ENCODE results near the gene RAB3C.

Gene RAB3C

DNA sequence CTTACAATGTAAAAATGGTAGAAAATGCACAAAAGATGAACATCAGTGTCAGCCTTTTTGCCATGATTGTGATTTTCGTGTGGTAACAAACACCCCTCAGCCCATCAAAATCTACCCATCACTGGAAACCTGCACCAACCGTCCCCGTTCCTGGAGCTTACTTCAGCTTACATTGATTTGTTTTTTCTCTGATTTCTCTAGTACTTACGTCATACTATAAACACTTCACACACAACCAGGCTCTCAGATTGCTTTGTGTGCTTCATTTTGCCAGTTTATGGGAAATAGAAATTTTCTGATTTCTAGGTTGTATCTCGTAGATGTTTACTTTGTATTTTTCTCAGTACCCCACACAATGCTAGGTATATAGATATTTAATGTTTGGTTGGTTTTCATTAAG is 129.1 kb downstream of the RAB3C start:
- H3K4me1 ChIP-seq (ENCODE audit: insufficient read depth, low read length): no peaks in the 10 kb centered on the region
- no peaks in the 10 kb centered on the region for H3K36me3 ChIP-seq (ENCODE audit: insufficient read depth, low read length)
- no peak overlapping the region for H3K9ac ChIP-seq (ENCODE audit: low read depth, low read length)
- H3K9me3 ChIP-seq (ENCODE audit: control insufficient read depth, insufficient read depth, low read length): no peaks in the 10 kb centered on the region; the same call in 1 of the 2 replicates

DNA sequence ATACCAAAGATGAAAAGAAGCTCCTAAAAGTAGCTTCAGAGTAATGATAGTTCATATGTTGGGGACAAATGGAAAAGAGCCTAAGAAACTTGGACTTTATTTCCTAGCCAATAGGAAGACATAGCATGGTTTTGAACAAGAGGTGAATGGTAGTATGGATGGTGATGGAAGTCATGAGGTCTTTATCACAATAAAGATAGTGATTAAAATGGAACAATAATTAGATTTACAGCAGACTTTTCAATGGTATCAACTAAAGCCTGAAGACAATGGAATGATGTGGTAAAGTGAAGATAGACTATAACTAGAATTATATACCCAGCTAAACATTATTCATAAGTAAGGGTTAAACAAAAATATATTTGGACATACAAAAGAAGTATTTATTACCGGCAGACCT is 131.2 kb downstream of the RAB3C start:
- H3K9ac ChIP-seq (ENCODE audit: low read depth, low read length): no peak overlapping the region
- H3K36me3 ChIP-seq (ENCODE audit: insufficient read depth, low read length): no peaks in the 10 kb centered on the region
- no peaks in the 10 kb centered on the region; the same call in 1 of the 2 replicates for H3K9me3 ChIP-seq (ENCODE audit: control insufficient read depth, insufficient read depth, low read length)

DNA sequence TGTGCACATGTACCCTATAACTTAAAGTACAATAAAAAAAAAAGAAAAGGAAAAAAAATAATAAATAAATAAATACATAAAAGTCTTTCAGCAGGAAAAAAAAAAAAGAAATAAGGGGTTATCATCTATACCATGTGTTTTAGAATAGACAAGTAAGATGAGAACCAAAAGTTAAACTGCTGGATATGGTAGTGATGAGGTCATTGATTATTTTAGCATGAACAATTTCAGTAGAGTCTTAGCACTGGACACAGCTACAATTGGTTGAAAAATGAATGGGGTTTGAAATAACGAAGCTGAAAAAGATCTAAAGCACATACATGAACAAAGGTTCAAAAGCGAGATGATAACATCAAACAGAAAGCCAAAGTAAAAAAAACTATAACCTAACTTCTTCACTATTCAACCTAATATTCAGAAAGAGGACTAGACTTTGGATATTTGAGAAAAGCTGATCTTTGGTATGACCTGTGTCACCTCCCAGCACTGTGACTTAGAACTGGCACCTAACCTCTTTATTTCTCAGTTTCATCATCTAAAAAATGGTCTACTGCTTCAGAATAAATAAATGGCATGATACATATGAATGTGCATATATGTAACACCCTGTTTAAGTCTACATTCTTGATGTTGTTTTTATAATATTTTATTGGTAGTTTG is 133.3 kb downstream of the RAB3C start:
- H3K9me3 ChIP-seq (ENCODE audit: control insufficient read depth, insufficient read depth, low read length): no peaks in the 10 kb centered on the region; the same call in 1 of the 2 replicates
- H3K36me3 ChIP-seq (ENCODE audit: insufficient read depth, low read length): no peaks in the 10 kb centered on the region
- H3K9ac ChIP-seq (ENCODE audit: low read depth, low read length): no peak overlapping the region
- H3K4me1 ChIP-seq (ENCODE audit: insufficient read depth, low read length): peaks cover 8% of the 10 kb centered on the region; the same call in 1 of the 2 replicates

More for the DNA sequence above, 131.2 kb downstream of the RAB3C start:
- H3K4me1 ChIP-seq (ENCODE audit: insufficient read depth, low read length): peaks cover 8% of the 10 kb centered on the region; the same call in 1 of the 2 replicates

DNA sequence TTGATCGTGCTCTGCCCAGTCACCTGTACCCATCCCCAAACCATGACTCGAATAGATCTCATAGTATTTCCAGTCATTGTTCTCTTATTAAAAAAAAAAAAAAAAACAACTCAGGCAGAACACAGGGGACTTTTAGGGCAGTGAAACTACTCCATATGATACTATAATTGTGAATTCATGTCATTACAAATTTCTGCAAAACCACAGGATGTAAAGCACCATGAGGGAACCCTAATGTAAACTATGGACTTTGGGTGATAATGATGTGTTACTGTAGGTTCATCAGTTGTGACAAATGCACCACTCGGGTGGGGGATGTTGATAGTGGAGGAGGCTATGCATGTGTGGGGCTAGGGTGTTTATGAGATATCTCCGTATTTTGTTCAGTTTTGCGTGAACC is 133.8 kb downstream of the RAB3C start:
- H3K36me3 ChIP-seq (ENCODE audit: insufficient read depth, low read length): no peaks in the 10 kb centered on the region
- H3K4me1 ChIP-seq (ENCODE audit: insufficient read depth, low read length): peaks cover 8% of the 10 kb centered on the region; the same call in 1 of the 2 replicates
- H3K9ac ChIP-seq (ENCODE audit: low read depth, low read length): no peak overlapping the region
- no peaks in the 10 kb centered on the region; the same call in 1 of the 2 replicates for H3K9me3 ChIP-seq (ENCODE audit: control insufficient read depth, insufficient read depth, low read length)

DNA sequence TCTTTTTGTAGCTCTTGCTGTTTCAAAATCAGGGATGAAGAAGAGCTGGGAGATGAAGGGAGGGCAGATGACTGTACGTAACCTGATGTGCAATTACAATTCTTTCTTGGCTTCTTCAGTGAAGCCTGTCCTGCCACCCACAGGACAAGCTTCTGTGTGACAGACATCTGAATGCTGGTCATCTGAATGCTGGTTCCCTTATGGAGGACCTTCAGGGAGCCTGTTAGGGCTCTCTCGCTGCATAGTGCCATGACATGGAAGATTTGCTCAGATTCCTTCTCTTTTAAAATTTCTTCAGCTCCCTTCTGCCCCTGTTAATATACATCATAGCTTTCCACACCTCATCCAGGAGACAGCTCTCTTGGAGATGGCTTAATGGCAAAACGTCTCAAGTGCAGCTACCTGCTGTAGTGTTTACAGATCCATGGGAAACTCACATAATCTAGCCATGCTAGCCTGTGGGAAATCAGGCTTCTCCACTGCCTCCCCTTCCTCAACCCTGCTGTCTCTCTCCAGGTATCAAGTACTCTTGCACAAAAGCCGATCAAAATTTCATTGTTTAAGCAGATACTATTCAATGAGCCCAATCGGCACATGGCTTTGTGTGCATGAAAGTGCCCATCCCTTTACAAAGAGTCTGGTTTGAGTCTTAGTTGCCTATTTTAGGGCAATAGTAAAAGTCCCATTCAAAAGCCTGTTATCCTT is 134.6 kb downstream of the RAB3C start:
- Histone ChIP-seq H3K9me3 (ENCODE audit: control insufficient read depth, insufficient read depth, low read length) (no peaks in the 10 kb centered on the region; the same call in 1 of the 2 replicates), H3K36me3 (ENCODE audit: insufficient read depth, low read length) (no peaks in the 10 kb centered on the region), H3K9ac (ENCODE audit: low read depth, low read length) (no peak overlapping the region), H3K4me1 (ENCODE audit: insufficient read depth, low read length) (peaks cover 8% of the 10 kb centered on the region; the same call in 1 of the 2 replicates)

DNA sequence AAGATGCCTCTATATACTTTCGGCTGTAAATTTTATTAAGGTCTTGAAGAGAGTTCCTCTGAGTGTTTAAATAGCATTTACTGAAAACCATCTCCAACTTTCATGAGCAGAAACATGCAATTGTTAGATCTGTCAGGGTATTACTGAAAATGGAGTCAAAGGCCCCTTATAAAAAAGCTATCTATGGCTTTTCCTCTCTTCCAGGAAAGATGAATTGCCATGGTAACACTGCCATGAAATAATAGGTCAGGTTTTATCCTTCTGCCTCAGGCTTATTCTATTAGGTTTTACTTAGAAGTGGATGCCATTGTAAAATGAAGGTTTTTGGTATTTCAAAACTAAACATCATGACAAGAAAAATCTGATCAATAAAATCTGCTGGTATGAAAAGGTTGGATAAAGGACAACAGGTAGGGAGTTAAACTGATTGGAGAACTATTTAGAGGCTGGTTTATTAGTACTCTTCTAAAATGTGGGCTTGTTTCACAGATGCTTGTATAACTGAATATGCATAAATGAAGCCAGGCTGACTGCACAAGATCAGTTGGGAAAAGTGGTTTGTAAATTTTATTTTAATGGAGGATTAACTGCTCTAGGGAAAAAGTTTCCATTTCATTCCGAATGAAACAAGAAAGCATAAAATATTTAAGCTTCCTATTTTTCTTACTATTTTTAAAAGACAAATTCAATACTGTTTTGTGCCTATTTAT is 135.5 kb downstream of the RAB3C start:
- peaks cover 8% of the 10 kb centered on the region; the same call in 1 of the 2 replicates for H3K4me1 ChIP-seq (ENCODE audit: insufficient read depth, low read length)
- H3K9ac ChIP-seq (ENCODE audit: low read depth, low read length): no peak overlapping the region
- H3K9me3 ChIP-seq (ENCODE audit: control insufficient read depth, insufficient read depth, low read length): no peaks in the 10 kb centered on the region; the same call in 1 of the 2 replicates
- H3K36me3 ChIP-seq (ENCODE audit: insufficient read depth, low read length): no peaks in the 10 kb centered on the region

DNA sequence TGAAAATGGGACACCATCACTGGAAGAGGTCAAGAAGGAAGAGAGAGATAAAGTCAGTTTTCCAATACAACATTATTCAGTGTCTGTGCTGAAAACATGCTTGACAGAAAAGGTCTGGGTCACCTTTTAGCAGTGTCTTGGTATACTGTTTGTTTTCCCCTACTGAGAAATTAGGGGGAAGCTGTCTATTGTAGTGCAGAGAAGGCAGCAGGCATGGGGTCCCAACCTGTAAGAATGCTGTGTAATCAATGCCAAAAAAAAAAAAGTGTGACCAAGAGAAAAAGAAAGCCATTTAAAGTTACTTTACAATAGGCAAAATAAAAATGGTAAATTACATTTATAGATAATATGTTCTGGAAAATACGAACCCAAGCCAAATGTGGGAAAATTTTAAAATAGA is 139.3 kb downstream of the RAB3C start:
- no peaks in the 10 kb centered on the region for H3K36me3 ChIP-seq (ENCODE audit: insufficient read depth, low read length)
- H3K9me3 ChIP-seq (ENCODE audit: control insufficient read depth, insufficient read depth, low read length): no peaks in the 10 kb centered on the region
- H3K4me1 ChIP-seq (ENCODE audit: insufficient read depth, low read length): peaks cover 8% of the 10 kb centered on the region; the same call in 1 of the 2 replicates
- H3K9ac ChIP-seq (ENCODE audit: low read depth, low read length): no peak overlapping the region

DNA sequence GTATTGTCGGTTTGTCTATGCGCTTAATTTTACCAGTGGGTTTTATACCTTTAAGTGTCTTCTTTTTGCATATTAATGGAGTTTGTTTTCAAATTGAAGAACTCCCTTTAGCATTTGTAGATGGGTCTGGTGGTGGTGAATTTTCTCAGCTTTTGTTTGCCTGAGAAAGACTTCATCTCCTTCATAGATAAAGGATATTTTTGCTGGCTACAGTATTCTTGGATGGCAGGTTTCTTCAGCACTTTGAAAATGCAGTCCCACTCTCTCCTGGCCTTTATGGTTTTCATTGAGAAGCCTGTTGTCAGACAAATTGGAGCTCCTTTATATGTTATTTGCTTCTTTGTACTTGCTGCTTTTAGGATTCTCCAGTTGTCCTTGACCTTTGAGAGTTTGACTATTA is 142.1 kb downstream of the RAB3C start:
- no peaks in the 10 kb centered on the region for H3K9me3 ChIP-seq (ENCODE audit: control insufficient read depth, insufficient read depth, low read length)

DNA sequence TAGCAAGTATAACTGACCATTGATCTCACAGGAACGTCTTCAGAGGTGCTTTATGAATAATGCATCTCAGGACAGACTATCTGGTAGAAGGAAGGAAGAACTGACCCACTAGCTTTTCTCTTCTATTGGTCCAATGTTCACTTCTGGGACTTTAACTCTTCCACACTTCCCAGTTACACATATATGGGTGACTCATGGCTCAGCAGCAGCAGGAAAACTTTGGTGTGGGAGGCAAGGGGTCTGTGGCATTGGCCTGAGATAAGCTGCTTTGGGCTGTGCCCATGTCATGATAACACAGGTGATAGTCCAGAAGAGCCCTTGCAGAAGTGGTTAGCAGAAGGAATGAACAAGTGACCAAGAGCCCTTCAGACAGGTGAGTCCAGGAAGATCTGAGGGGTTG is 148.8 kb downstream of the RAB3C start:
- Histone ChIP-seq H3K9ac (ENCODE audit: low read depth, low read length) (no peak overlapping the region), H3K4me1 (ENCODE audit: insufficient read depth, low read length) (no peaks in the 10 kb centered on the region), H3K36me3 (ENCODE audit: insufficient read depth, low read length) (no peaks in the 10 kb centered on the region), H3K9me3 (ENCODE audit: control insufficient read depth, insufficient read depth, low read length) (no peaks in the 10 kb centered on the region)

More for the DNA sequence above, 142.1 kb downstream of the RAB3C start:
- Histone ChIP-seq H3K36me3 (ENCODE audit: insufficient read depth, low read length) (no peaks in the 10 kb centered on the region), H3K4me1 (ENCODE audit: insufficient read depth, low read length) (no peaks in the 10 kb centered on the region; the same call in 1 of the 2 replicates), H3K9ac (ENCODE audit: low read depth, low read length) (no peak overlapping the region)

DNA sequence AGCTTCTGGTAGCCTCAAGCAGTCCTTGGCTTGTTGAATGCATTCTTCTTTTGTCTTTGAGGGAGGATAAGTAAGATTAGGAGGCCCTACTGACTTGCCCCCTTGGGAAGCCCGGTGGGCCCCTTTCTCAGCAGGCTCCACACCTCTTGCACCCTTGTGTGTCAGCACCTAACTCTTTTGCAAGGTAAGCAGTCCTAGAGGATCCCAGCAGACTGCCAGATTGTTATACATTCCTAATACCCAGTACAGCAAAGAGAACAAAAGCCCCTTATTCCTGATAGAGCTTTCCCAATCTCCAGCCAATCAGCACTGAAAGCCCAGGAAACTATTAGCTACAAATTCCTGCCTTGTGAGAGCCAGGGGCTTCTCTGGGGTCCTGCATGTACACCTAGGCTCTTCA is 152.8 kb downstream of the RAB3C start:
- no peaks in the 10 kb centered on the region for H3K36me3 ChIP-seq (ENCODE audit: insufficient read depth, low read length)
- H3K4me1 ChIP-seq (ENCODE audit: insufficient read depth, low read length): no peaks in the 10 kb centered on the region
- no peaks in the 10 kb centered on the region for H3K9me3 ChIP-seq (ENCODE audit: control insufficient read depth, insufficient read depth, low read length)
- no peak overlapping the region for H3K9ac ChIP-seq (ENCODE audit: low read depth, low read length)

DNA sequence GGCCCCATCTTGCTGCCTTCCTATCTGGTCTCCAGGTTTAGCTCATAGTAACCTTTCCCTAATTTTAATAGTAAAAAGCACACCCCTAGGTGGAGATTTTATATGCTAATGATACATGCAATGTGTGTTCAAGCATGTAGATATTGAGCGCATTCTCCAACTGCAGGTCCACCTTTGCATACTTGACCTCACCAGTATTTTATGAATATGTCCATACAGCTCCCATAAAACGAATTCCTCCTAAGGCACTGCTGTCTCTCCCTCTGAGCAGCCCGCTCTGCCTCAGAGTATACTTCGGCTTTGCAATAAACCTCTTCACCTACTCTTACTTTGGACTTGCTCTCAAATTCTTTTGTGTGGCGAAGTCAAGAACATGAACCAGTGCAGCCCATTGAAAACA is 153.3 kb downstream of the RAB3C start:
- Histone ChIP-seq H3K9ac (ENCODE audit: low read depth, low read length) (no peak overlapping the region), H3K36me3 (ENCODE audit: insufficient read depth, low read length) (no peaks in the 10 kb centered on the region), H3K4me1 (ENCODE audit: insufficient read depth, low read length) (no peaks in the 10 kb centered on the region), H3K9me3 (ENCODE audit: control insufficient read depth, insufficient read depth, low read length) (no peaks in the 10 kb centered on the region)

DNA sequence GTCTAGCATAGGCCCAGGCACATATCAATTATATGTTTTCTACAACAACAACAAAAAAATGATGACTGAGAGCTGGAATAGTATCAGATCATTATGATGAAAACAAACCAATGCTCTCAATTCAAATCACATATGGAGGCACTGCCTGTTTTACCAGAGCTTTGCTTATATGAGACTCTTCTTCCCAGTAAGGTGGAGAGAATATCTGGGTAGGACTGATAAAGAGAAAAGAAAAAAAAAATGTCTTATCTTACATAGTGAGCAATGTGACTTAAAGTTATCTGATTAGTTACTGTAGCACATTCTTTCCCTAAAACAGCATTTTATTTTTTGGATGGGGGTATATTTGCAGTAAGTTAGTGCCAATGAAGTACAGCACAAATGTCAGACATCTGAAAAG is 154.8 kb downstream of the RAB3C start:
- H3K36me3 ChIP-seq (ENCODE audit: insufficient read depth, low read length): no peaks in the 10 kb centered on the region
- no peaks in the 10 kb centered on the region for H3K4me1 ChIP-seq (ENCODE audit: insufficient read depth, low read length)
- no peak overlapping the region for H3K9ac ChIP-seq (ENCODE audit: low read depth, low read length)
- no peaks in the 10 kb centered on the region for H3K9me3 ChIP-seq (ENCODE audit: control insufficient read depth, insufficient read depth, low read length)

DNA sequence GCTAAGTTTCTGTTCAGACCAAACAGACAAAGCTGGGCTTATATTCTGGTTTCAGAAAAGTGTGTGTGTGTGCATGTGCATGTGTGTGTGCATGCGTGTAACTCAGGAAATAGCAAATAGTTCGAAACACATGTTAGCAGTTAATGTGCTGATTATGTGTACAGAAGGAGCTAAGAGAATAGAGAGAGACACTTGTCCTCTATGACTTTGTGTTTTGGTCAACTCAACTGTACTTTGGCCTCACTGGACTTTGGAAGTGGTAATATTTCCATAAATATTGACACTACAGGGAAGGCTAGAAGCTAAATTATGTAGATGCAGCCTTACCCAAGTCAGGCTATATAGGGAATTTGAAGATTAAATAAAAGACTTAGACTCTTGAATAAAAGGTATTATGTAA is 155.5 kb downstream of the RAB3C start:
- Histone ChIP-seq H3K9me3 (ENCODE audit: control insufficient read depth, insufficient read depth, low read length) (no peaks in the 10 kb centered on the region), H3K4me1 (ENCODE audit: insufficient read depth, low read length) (no peaks in the 10 kb centered on the region)

DNA sequence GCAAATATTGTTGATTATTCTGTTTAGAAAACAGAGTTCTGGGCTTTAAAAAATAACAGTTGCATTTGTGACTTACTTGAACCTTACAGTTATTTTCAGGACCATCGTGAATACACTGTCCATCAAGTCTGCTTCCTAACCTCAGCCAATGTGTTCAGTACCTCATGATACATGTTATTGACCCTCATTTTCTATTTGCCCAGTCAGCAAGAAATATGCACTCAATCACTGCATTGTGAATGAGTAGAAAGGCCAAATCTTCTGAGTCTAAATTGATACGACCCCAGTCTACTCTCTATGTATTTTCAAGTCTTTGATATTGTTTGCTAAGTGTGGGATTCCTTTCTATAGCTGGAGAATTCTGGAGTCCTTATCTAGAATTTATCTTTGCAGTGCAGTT is 156.2 kb downstream of the RAB3C start:
- no peak overlapping the region for H3K9ac ChIP-seq (ENCODE audit: low read depth, low read length)
- H3K9me3 ChIP-seq (ENCODE audit: control insufficient read depth, insufficient read depth, low read length): no peaks in the 10 kb centered on the region
- H3K36me3 ChIP-seq (ENCODE audit: insufficient read depth, low read length): no peaks in the 10 kb centered on the region
- no peaks in the 10 kb centered on the region for H3K4me1 ChIP-seq (ENCODE audit: insufficient read depth, low read length)

More for the DNA sequence above, 155.5 kb downstream of the RAB3C start:
- Histone ChIP-seq H3K36me3 (ENCODE audit: insufficient read depth, low read length) (no peaks in the 10 kb centered on the region), H3K9ac (ENCODE audit: low read depth, low read length) (no peak overlapping the region)

All from ES-I3 (cell line).